SW480 (cell line): ENCODE measurements around the gene ABCA10.

Source experiments
- DNase-seq: peaks from one replicate; pipeline ENCODE4 v3.0.0-alpha.2; 2016; ENCODE audit warnings: low spot score

Gene ABCA10

DNA sequence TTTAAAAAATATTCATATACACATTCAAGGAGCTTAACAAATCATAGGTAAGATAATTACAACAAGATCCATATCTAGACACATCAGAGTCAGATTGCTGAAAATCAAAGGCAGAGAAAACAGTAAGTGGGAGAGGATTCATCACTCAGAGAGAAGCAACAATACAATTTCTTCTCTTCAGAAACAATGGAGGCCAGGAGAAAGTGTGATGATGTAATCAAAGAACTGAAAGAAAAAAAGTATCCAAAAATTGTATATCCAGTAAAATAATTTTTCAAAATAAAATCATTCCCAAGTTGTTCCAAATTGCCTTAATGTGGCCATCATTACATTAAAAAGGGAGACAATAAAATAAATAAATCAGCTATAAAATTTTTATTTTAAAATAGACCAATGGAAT is 69.2 kb downstream of the ABCA10 start:
- DNase-seq: no peak

DNA sequence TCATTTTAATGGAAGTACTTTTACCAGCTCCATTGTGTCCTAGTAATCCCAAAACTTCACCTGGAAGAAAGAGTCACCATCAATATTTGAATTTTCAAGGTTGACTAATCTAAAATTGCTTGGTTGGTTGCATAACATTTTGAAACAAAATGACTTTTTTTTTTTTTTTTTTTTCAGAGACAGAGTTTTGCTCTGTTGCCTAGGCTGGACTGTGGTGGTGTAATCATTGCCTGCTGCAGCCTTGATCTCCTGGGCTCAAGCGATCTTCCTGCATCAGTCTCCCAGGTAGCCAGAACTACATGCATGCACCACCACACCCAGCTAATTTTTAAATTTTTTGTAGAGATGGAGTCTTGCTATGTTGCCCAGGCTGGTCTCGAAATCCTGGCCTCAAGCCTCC is 74.4 kb downstream of the ABCA10 start:
- DNase-seq: no peak

DNA sequence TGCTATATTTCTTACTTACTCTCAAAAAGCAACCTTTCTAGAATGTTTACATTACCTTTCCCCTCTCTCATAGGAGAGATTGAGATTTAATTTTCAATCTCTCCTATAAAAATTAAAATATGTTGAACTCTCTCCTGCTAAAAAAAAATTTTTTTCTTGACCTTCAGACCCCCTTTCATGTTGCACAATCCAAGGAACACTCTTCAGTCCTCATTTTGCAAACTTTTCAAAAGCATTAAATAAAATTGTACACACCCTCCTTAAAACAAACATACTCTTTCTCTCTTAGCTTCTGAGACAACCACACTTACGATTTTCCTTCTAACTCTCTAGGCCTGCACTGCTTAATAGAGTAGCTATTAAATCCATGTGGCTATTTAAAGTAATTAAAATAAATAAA is 78.3 kb downstream of the ABCA10 start:
- DNase-seq: no peak

DNA sequence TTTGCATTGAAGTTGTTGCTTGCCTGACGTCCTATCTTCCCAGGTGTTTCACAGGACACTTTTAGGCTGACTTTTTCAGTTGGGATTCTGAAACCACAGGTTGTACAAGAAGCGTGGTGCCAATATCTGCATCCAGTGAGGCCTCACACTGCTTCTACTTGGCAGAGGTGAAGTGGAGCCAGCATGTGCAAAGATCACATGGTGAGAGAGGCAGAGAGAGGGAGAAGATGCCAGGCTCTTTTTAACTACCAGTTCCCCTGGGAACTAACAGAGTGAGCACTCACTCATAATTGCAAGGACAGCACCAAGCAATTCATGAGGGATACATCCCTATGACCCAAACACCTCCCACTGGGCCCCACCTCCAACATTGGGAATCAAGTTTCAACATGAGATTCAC is 81.2 kb downstream of the ABCA10 start:
- no peak for DNase-seq

DNA sequence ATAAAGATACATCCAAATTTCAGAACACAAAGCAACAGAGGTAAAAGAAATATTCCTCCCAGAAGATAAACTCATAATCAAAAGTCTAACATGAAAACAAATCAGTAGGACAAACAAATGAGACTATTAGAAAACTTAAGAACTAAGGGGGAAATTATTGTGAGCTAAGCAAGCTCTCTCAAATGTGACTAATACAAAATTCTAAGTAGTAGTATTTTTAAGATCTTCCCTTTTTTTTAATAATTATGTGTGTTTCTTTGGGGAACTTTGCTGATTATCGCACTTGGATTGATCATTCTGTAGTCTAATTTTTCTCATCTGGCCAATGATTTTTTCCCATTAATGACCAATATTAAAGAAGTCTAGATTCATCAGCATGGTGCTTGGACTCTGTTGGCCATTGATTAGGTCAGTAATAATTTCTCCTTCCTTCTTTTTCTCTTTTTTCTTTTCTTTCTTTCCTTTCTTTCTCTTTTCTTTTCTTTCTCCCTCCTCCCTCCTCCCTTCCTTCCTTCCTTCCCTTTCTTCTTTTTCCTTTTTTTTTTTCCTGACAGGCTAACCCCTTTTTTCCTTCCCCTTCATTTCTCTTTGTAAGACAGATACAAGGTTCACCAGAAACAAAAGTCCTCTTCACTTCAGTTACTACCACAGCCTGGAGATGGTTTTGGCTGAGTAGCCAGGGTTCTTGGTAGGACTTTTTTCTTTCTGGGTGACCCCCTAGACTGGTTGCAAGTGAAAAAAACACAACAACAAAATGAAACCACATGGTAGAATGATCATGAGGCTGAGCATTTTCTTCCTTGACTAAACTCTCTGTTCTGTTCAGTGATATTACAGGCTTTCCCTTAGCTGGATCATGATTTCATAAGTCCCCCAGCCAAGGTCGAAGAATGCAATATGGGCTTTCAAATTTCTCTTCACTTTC is 84.0 kb downstream of the ABCA10 start:
- no peak for DNase-seq

DNA sequence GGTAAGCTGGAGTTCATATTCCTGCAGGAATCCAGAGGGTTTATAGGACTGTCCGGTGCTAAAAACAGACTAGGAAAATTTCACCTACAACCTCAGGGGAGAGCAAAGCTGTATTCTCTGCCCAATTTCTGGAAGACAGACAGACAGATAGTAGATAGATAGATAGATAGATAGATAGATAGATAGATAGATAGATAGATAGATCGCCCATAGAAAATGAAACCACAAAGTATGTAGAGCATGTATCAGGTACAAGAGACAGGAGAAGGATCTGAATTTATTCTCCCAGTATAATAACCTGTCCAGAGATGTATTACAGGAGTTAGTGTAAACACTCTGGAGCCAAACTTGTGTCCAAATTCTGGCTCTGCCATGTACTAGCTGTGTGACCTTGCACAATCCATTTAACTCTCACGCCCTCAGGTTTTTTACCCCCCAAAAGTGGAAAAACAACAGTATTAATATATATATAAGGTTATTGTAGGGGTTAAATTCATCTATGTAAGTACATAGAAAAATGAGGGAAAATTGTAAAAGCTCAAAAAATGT is 84.9 kb downstream of the ABCA10 start:
- DNase-seq: no peak

DNA sequence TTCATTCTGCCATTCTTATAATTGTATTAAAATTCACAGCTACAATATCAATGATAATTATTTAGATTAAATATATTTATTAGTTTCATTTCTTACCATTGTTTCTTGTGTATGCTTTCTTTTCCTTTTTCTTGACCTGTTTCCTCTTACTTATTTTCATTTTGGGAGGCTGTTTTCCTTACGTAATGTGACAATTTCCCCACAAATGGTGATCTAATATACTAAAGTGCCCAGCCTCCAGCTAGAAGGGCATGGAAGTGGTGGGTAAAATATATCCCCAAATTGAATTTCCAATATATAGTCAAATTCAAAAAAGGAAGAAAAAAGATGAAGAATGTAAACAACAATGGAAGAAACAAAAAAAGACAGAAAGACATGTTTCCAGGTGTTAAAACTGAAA is 85.5 kb downstream of the ABCA10 start:
- no peak for DNase-seq

DNA sequence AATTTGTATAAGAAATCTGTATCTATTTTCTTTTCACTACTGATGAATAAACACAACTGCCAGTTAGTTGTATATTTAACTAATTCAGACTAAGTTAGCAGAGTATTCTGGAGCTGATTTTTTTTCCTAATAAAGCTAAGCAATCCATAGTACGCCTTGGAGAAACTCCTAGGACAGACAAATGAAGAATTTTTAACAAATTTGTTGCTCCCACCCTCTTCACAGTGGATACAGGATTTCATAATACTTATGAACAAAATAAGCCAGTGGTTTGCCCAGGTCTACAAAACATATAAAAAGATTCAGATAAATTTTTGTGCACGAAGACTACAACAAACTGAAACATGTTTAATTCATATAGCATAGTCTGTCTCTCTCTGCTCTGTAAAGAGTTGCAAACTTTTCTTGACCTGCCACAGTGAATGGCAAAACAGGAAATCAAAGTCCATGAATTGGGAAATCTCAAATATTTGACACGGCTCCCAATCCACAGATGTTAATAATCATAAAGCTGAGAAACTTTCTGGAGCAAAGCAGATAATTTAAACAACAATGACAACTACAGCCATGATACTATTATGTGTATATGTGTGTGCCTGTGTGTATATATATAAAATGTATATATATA is 86.3 kb downstream of the ABCA10 start:
- DNase-seq: no peak

DNA sequence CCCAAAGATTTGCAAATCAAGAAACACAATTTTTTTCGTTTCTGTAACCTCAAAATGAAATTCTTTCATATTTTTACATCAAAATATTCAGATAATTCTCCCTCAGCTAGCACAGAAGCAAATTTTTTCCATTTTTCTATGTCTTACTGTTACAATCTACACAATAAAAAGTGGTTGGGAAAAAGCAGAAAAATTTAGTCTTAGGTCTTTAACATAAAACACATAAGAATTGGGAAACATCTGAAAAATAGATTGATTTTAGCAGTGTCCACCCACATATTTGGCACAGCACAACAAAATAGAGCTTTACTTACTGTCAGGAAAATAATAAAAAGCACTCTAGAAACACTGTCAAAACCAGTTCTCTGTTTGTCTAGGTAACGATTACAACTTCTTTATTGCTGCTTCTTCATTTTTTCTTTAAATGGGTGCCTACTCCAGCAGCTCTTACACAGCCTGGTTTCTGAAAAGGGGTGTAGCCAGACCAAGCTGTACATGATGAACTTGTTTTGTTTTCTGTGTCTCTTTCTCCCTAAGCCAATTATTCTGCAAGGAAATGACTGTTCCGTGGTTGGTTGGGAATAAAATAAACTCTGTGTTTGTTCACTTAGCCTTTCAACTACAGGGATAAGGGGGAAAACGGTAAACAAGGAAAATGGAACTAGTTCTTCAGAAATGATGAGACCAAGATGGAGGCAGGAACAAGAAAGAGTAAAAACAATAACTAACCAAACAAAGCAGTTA is 87.0 kb downstream of the ABCA10 start, which contains the start of gene ABCA6:
Gene ABCA6, minus strand, starts transcription at position 465 of the 744 bp plus-strand sequence. CDS start 1,192 bp downstream, outside the sequence.
- DNase-seq: no peak

DNA sequence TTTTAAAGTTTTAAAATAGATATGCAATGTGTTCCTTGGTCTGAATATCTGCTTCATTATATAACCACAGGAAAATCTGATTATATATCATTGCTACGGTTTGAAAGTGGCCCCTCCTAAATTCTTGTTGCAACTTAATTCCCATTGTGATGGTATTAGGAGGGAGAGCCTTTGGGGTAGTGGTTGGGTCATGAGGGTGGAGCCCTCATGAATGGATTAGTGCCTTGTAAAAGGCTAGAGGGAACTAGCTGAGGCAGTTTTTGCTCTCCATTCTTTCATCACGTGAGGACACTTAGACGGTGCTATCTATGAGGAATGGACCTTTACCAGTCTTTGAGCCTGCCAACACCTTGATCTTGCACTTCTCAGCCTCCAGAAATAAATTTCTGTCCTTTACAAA is 94.5 kb downstream of the ABCA10 start:
- DNase-seq: no peak

DNA sequence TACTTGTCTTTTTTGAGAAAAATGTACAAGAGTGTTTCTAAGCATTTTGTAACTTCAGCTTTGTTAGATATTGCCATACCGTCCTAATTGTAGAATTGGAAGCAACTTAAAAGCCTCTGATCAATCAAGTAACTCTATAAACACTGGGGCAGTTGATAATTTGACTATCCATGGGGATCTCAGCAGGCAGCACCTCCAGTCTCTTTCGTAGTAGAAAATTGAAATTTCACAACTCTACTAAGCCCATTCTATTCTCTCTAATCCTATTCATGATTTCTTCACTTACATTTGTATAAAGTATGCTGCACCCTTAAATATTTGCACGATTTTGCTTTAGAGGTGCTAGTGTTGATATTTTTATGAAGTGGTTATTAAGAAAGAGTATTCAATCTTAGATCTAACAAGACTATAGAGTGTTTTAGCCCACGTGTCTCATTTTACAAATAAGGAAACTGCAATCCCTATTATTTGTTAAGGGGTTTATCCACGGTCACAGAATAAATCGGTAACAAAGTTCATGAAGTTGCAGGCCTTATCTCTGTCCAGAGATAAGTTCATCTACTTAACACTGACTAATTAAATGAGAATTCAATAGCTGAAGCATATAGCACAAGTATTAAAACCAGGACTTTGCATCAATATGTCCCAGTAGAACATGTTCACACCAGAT is 97.9 kb downstream of the ABCA10 start:
- DNase-seq: no peak

DNA sequence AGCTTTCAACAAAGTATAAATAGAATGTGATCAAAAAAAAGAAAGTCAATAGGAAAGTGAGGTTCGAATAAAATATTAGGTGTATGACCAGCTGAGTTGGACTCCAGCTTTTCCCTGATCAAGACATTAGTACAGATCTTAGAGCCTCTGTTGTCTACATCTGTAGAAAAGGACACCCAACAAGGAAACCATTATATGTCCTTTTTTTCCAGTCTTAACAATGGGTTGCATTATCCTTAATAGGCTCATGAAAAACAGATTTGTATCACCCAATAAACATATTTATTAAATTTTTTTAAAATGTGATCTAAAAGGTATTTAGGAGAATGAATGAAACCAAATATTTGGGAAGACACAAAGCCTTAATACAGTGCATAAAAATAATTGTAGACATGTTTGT is 105.0 kb downstream of the ABCA10 start:
- DNase-seq: no peak

DNA sequence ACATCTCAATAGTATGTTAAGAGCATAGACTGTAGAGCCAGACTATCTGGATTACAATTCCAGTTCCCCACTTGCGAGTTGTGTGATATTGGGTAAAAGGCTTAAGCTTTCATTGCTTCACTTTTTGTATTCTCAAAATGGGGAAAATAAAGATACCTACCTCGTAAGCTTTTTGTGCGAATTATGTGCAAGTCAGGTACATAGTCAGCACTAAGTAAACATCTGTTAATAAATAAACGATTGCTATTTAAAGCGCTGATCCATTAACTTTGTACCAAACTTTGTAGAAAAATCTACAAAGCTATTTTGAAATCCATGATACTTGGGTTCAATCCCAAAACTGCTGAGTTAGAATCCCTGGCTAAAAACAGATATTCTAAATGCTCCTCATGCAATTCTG is 106.6 kb downstream of the ABCA10 start:
- DNase-seq: no peak

DNA sequence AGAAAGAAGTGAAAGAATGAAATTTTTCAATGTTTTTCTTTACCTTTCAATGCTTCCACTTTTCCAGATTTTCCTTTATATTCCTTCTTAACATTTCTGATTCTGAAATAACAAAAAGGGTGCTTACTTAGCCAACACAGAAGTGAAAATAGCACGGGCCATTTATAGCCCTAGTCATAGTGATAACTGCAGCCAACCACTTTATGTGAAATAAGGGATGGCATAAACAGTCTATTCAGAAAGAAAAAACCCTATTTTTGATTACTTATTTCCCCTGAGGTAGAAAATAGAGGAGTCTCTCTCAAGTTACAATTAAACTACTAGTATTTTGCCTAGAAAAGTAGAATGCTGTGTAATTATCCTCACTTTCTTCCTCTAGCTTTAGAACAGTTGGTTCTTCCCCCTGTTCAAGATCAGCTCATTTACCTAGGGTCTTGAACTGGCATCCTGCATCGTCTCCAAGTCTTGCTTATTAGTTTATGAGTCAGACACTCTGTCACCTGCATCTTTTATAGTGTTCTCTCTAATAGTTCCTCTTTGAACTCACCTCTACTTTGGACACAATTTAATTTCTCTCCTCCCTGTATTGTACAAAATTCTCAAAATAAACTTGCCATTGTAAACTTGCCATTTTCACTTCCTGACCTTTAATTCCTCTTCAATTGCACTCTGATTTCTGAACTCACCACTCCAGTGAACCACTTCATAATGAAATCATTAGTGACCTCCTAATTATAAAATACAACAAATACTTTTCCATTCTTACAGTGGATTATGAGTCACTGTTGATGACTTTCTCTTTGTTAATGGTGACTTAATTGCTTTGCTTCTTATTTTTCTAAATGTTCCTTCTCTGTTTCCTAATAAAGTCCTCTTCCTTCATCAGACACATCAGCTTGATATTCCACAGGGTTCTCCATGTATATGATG is 110.5 kb downstream of the ABCA10 start:
- DNase-seq: no peak

DNA sequence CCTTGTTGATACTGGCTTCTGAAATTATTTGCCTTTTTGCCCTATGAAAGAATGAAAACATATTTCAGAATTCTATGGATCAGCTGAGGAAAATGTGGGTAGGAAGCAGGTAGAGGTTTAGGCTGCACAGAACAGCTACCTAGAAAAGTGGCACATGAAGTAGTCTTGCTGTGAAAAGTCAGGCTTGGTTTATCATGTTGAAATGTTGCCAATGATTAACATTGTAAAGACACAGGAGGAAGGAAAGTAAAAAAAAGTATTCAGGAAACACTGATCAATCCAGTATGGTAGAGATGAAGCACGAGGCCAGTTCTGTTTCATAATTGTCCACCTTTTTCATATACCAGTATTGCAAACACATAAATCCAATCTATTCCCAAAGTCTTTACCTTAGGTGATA is 116.8 kb downstream of the ABCA10 start:
- DNase-seq: no peak

DNA sequence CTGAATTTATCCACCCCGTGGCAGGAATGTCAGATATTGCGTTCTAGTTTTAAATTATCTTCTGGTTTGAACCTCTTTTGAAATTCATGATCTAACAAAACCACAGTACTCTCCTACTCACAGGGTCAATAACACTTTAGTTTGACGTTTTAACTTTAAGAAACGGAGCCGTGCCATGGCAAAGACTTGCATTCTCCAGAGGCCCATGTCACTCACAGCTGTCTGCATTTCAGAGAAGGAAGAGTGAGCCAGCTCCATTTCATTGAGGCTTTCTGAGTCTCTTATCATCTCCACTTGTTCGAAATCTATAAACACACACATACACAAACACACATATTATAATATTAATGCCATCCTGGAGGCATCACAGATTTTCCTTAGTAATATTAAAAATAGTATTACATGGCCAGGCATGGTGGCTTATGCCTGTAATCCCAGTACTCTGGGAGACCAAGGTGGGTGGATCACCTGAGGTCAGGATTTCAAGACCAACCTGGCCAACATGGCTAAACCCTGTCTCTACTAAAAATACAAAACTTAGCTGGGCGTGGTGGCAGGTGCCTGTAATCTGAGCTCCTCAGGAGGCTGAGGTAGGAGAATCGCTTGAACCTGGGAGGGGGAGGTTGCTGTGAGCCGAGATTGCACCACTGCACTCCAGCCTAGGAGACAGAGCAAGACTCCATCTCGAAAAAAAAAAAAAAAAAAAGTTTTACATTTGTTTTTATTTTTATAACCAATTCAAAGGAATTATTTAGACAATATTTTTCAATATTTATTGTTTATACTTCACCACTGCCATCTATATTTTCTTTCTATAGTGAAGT is 122.5 kb downstream of the ABCA10 start:
- no peak for DNase-seq

DNA sequence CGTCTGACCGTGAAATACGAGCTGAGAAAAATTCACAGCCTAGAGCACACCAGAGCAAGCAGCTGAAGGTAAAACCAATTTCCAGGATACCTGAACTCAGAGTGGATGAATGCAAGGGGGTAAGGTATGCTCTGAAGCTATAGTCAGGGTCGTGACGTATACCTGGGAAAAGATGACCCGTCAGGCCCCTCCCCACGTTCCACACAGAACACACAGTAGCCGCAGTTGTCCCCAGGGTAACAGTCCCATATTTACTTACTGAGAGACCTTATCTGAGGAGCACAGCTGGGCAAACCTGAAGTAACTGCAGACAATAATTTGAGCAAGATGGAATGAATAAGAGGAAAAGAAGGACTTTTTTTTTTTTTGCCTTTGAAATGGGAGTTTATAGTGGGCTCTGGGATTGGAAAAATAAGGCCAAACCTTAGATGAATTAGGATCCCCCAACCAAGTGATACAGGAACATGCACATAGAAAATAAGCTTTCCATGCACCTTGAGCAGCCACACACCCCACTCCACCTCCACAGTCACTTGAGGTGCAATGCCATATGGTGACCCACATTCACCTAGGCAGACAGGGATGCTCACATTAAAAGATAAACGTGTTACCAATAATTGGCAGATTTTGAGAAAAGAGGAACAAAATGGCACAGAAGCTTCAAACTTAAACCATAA is 124.9 kb downstream of the ABCA10 start:
- DNase-seq: no peak

DNA sequence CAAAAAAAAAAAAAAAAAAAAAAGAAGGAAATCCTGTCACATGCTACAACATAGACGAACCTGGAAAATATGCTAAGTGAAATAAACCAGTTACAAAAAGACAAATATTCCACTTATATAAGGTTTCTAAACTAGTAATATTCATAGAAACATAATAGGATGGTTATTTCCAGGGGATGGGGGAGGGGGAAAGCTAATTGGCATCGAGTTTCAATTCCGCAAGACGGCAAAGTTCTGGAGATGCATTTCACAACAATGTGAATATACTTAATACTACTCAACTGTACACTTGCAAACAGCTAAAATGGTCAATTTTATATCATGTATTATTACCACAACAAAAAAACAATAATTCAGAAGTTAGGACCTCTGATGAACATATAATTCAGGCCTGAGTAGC is 130.0 kb downstream of the ABCA10 start:
- DNase-seq: no peak
